Measurements from ENCODE around the gene EGFR.
"Not testable (repeated sequence)": the region's sequence is repeated elsewhere in the genome, so short reads cannot be mapped to it uniquely, and the experiment has no call there.

EGFR gene

DNA sequence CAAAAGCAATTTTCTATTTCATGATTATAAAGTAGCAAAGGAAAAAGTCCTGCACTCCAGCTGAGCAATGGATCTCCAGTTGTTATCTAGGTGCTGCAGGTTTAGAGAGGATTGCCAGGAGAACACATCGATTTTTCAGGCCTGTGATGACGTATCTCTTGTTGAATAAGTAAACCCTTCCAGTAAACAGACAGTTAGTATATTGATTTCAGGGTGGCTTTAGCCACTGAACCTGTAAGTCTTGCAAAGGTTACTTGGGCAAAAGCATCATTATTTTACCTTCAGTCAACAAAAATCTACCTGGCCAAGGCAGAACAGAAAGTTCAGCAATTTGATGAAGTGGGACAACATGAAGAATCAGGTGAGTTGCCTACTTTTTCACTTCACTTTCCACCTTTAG lies 12.3 kb downstream of the EGFR start:
- Histone ChIP-seq H3K4me2 (ENCODE audit: low read length) (peak overlapping the region; percentile 31), H4K20me1 (ENCODE audit: insufficient read depth, low read length) (no peaks in the 10 kb centered on the region), H3K4me3 (ENCODE audit: low read length) (no peak overlapping the region), H3K9ac (ENCODE audit: low read length) (no peak overlapping the region), H3K4me1 (ENCODE audit: low read length) (peaks cover 21% of the 10 kb centered on the region), H3K79me2 (ENCODE audit: low read length) (no peaks in the 10 kb centered on the region), H3K9me3 (ENCODE audit: insufficient read depth, low read length) (no peaks in the 10 kb centered on the region), H3K27ac (ENCODE audit: low read length) (no peak overlapping the region), H3K36me3 (replicated peaks; ENCODE audit: low read depth, low read length) (no peaks in the 10 kb centered on the region), H2AFZ (ENCODE audit: low read depth, low read length) (no peak overlapping the region), H3K27me3 (ENCODE audit: low read depth, low read length) (no peaks in the 10 kb centered on the region)
- TF ChIP-seq, protein P1, sequence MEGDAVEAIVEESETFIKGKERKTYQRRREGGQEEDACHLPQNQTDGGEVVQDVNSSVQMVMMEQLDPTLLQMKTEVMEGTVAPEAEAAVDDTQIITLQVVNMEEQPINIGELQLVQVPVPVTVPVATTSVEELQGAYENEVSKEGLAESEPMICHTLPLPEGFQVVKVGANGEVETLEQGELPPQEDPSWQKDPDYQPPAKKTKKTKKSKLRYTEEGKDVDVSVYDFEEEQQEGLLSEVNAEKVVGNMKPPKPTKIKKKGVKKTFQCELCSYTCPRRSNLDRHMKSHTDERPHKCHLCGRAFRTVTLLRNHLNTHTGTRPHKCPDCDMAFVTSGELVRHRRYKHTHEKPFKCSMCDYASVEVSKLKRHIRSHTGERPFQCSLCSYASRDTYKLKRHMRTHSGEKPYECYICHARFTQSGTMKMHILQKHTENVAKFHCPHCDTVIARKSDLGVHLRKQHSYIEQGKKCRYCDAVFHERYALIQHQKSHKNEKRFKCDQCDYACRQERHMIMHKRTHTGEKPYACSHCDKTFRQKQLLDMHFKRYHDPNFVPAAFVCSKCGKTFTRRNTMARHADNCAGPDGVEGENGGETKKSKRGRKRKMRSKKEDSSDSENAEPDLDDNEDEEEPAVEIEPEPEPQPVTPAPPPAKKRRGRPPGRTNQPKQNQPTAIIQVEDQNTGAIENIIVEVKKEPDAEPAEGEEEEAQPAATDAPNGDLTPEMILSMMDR (IDR thresholded peaks at IDR 0.05; ENCODE audit: low read depth, low read length) = no peak
- no peak for TF ChIP-seq EZH2phosphoT487 (IDR thresholded peaks at IDR 0.05; ENCODE audit: low read depth)

DNA sequence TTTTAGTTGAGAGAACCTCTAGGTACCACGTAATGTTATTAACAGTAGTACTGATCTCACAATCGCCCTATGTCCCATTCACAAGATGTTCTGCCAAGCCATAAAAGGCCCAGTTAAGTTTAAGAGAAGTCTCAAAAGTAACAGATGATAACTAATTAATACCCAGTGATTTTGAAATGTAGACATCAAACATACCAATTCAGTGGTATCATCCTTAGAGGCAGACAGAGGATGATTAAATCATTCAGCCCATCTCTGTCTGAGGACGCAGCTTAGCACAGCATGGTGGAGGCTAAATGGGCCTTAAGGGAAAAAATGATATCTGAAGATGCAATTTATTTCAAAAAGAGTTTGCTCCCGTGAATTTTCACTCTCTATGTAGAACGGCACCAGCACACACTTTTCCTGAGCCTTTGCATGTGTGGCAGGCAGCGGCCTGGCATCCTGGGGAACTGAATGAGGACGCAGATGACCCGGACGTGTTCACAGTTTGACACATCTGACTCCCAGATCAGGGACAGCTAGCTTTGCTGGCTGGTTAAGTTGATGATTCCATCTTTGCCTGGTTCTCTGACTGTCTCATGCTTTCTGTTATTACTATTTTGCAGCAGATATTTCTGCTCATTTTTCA lies 13.4 kb downstream of the EGFR start:
- no peaks in the 10 kb centered on the region for H3K36me3 ChIP-seq (replicated peaks; ENCODE audit: low read depth, low read length)
- peaks cover 21% of the 10 kb centered on the region for H3K4me1 ChIP-seq (ENCODE audit: low read length)
- no peak overlapping the region for H3K4me2 ChIP-seq (ENCODE audit: low read length)
- H3K9ac ChIP-seq (ENCODE audit: low read length) = no peak overlapping the region
- H4K20me1 ChIP-seq (ENCODE audit: insufficient read depth, low read length) = no peaks in the 10 kb centered on the region
- no peaks in the 10 kb centered on the region for H3K9me3 ChIP-seq (ENCODE audit: insufficient read depth, low read length)
- H3K27ac ChIP-seq (ENCODE audit: low read length) = no peak overlapping the region
- H3K79me2 ChIP-seq (ENCODE audit: low read length) = no peaks in the 10 kb centered on the region
- no peaks in the 10 kb centered on the region for H3K27me3 ChIP-seq (ENCODE audit: low read depth, low read length)
- TF ChIP-seq, protein P1 (IDR thresholded peaks at IDR 0.05; ENCODE audit: low read depth, low read length) = no peak
- TF ChIP-seq EZH2phosphoT487 (IDR thresholded peaks at IDR 0.05; ENCODE audit: low read depth) = no peak
- H2AFZ ChIP-seq (ENCODE audit: low read depth, low read length) = no peak overlapping the region
- H3K4me3 ChIP-seq (ENCODE audit: low read length) = no peak overlapping the region

DNA sequence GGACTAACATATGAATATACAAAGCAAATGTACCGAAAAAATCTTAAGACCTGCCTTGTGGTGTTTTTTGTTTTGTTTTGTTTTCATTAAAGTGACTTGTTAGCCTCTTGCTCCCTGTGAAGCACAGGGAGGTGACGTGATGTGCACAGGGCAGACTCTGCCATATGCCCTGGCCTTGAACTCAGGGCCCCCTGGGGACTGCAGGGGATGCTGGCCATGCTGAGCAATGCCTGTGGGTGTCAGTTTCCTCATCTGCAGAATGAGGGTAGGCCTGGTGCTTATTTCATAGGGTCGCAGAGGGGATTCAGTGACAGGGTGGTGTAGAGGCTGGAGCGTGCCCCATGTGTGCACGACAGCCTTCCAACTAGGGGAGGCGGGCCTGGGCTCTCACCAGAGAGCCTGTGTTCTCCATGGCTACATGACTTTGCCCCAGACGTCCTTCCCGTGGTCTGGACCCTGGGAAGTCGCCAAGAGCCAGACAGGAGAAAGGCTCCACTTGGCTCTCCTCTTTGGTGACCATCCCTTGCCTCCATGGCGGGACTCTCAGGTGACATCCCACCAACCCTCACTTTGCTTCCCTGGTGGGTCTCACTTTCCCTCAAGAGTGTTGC lies 14.5 kb downstream of the EGFR start:
- H3K4me1 ChIP-seq (ENCODE audit: low read length) = peaks cover 18% of the 10 kb centered on the region
- H3K27me3 ChIP-seq (ENCODE audit: low read depth, low read length) = peaks cover 10% of the 10 kb centered on the region; the same call in 1 of the 2 replicates
- H3K79me2 ChIP-seq (ENCODE audit: low read length) = no peaks in the 10 kb centered on the region
- TF ChIP-seq EZH2phosphoT487 (IDR thresholded peaks at IDR 0.05; ENCODE audit: low read depth) = no peak
- TF ChIP-seq, protein P1 (IDR thresholded peaks at IDR 0.05; ENCODE audit: low read depth, low read length) = no peak
- no peak overlapping the region for H3K9ac ChIP-seq (ENCODE audit: low read length)
- H3K27ac ChIP-seq (ENCODE audit: low read length) = no peak overlapping the region
- no peaks in the 10 kb centered on the region for H3K36me3 ChIP-seq (replicated peaks; ENCODE audit: low read depth, low read length)
- H4K20me1 ChIP-seq (ENCODE audit: insufficient read depth, low read length) = no peaks in the 10 kb centered on the region
- no peak overlapping the region for H3K4me3 ChIP-seq (ENCODE audit: low read length)
- H2AFZ ChIP-seq (ENCODE audit: low read depth, low read length) = no peak overlapping the region
- no peak overlapping the region for H3K4me2 ChIP-seq (ENCODE audit: low read length)
- H3K9me3 ChIP-seq (ENCODE audit: insufficient read depth, low read length) = no peaks in the 10 kb centered on the region

DNA sequence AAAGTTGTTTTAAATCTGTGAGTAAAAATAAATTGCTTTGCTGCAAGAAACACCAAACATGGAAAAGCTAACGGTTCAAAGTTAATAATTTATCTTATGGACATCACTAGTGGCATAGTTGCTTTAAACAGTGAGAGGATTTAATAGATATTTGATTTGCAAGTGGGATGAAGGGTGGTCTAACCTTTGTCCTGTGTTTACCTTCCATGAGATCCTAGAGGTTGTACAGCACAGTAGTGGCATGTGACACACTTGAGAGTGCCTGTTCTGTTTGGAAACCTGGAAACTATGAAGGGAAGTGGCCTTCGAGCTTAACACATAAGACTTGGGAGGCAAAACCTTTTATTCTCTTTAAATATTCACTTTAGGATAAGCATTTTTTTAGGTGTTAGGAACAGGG lies 16.0 kb downstream of the EGFR start:
- H3K27me3 ChIP-seq (ENCODE audit: low read depth, low read length) = peaks cover 17% of the 10 kb centered on the region; the same call in 1 of the 2 replicates
- TF ChIP-seq, protein P1 (IDR thresholded peaks at IDR 0.05; ENCODE audit: low read depth, low read length) = no peak
- no peak for TF ChIP-seq EZH2phosphoT487 (IDR thresholded peaks at IDR 0.05; ENCODE audit: low read depth)
- no peak overlapping the region for H3K27ac ChIP-seq (ENCODE audit: low read length)
- no peak overlapping the region for H2AFZ ChIP-seq (ENCODE audit: low read depth, low read length)
- H3K36me3 ChIP-seq (replicated peaks; ENCODE audit: low read depth, low read length) = no peaks in the 10 kb centered on the region
- no peak overlapping the region for H3K4me2 ChIP-seq (ENCODE audit: low read length)
- no peak overlapping the region for H3K9ac ChIP-seq (ENCODE audit: low read length)
- H3K4me1 ChIP-seq (ENCODE audit: low read length) = peaks cover 18% of the 10 kb centered on the region
- H3K79me2 ChIP-seq (ENCODE audit: low read length) = no peaks in the 10 kb centered on the region
- H4K20me1 ChIP-seq (ENCODE audit: insufficient read depth, low read length) = no peaks in the 10 kb centered on the region
- no peak overlapping the region for H3K4me3 ChIP-seq (ENCODE audit: low read length)
- H3K9me3 ChIP-seq (ENCODE audit: insufficient read depth, low read length) = no peaks in the 10 kb centered on the region

DNA sequence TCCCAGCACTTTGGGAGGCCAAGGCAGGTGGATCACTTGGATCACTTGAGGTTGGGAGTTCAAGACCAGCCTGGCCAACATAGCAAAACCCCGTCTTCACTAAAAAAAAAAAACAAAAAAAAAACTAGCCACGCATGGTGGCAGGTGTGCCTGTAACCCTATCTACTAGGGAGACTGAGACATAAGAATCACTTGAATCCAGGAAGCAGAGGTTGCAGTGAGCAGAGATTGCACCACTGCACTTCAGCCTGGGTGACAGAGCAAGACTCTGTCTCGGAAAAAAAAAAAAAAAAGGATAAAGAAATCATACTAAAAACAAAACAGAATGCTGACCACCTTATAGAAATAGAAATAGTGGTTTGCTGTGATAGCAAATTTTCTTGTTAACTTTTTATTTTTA lies 16.6 kb downstream of the EGFR start:
- H3K79me2 ChIP-seq (ENCODE audit: low read length); H3K36me3 ChIP-seq (replicated peaks; ENCODE audit: low read depth, low read length); H3K27ac ChIP-seq (ENCODE audit: low read length); H3K9me3 ChIP-seq (ENCODE audit: insufficient read depth, low read length); H3K9ac ChIP-seq (ENCODE audit: low read length); H4K20me1 ChIP-seq (ENCODE audit: insufficient read depth, low read length); H3K4me3 ChIP-seq (ENCODE audit: low read length); H2AFZ ChIP-seq (ENCODE audit: low read depth, low read length); H3K4me2 ChIP-seq (ENCODE audit: low read length): not testable (repeated sequence)
- Histone ChIP-seq H3K4me1 (ENCODE audit: low read length) (peaks cover 14% of the 10 kb centered on the region), H3K27me3 (ENCODE audit: low read depth, low read length) (peaks cover 22% of the 10 kb centered on the region; the same call in 1 of the 2 replicates)
